Measurements from ENCODE around the gene PSMA1.

The PSMA1 gene

GRCh38 chr11:14529951-14530350 lies 9.8 kb upstream of the PSMA1 start:
- no peak for DNase-seq (ENCODE audit: low read depth, low spot score)

- DNase-seq (ENCODE audit: low read depth, low spot score), result no peak
Observed at GRCh38 chr11:14529321-14529720, 9.1 kb upstream of the PSMA1 start.

- no peak for DNase-seq (ENCODE audit: low read depth, low spot score)
Observed at GRCh38 chr11:14522801-14523200, 2.6 kb upstream of the PSMA1 start.

- DNase-seq (ENCODE audit: low read depth, low spot score), result no peak
Observed at GRCh38 chr11:14522245-14522644, 2.1 kb upstream of the PSMA1 start.

GRCh38 chr11:14520747-14521151 lies 563 bp upstream of the PSMA1 start:
- no peak for DNase-seq (ENCODE audit: low read depth, low spot score)

- no peak for DNase-seq (ENCODE audit: low read depth, low spot score)
Observed at GRCh38 chr11:14519597-14519916, 629 bp downstream of the PSMA1 start.

- no peak for DNase-seq (ENCODE audit: low read depth, low spot score)
Observed at GRCh38 chr11:14518820-14519219, 1.4 kb downstream of the PSMA1 start.

GRCh38 chr11:14513800-14514199 lies 6.4 kb downstream of the PSMA1 start:
- no peak for DNase-seq (ENCODE audit: low read depth, low spot score)

GRCh38 chr11:14506532-14506931 lies 13.7 kb downstream of the PSMA1 start:
- DNase-seq (ENCODE audit: low read depth, low spot score), result no peak

- no peak for DNase-seq (ENCODE audit: low read depth, low spot score)
Observed at GRCh38 chr11:14503023-14503422, 17.2 kb downstream of the PSMA1 start.

GRCh38 chr11:14502039-14502438 lies 18.1 kb downstream of the PSMA1 start:
- no peak for DNase-seq (ENCODE audit: low read depth, low spot score)

GRCh38 chr11:14500181-14500651 lies 20.0 kb downstream of the PSMA1 start:
- DNase-seq (ENCODE audit: low read depth, low spot score), result no peak

GRCh38 chr11:14499560-14500180 lies 20.5 kb downstream of the PSMA1 start, which contains the start of gene COPB1:
COPB1 (minus strand) TSS chr11:14499811; CDS start chr11:14498928, 883 bp downstream.
- DNase-seq (ENCODE audit: low read depth, low spot score), result peak; percentile 88

- no peak for DNase-seq (ENCODE audit: low read depth, low spot score)
Observed at GRCh38 chr11:14499178-14499559, 21.0 kb downstream of the PSMA1 start.

- DNase-seq (ENCODE audit: low read depth, low spot score), result no peak
Observed at GRCh38 chr11:14480716-14481115, 39.5 kb downstream of the PSMA1 start.

- DNase-seq (ENCODE audit: low read depth, low spot score), result no peak
Observed at GRCh38 chr11:14471127-14471526, 49.1 kb downstream of the PSMA1 start.

- no peak for DNase-seq (ENCODE audit: low read depth, low spot score)
Observed at GRCh38 chr11:14463623-14464022, 56.6 kb downstream of the PSMA1 start.

- no peak for DNase-seq (ENCODE audit: low read depth, low spot score)
Observed at GRCh38 chr11:14460147-14460546, 60.0 kb downstream of the PSMA1 start.

- no peak for DNase-seq (ENCODE audit: low read depth, low spot score)
Observed at GRCh38 chr11:14458377-14458776, 61.8 kb downstream of the PSMA1 start.

GRCh38 chr11:14455648-14456430 lies 64.3 kb downstream of the PSMA1 start:
- no peak for DNase-seq (ENCODE audit: low read depth, low spot score)

Data from brain pericyte (primary cell).